ENCODE results near the gene DFFB.

GRCh38 chr1:3891329-3891865 lies 34.1 kb downstream of the DFFB start:
- TF ChIP-seq POLR2A (IDR thresholded peaks at IDR 0.05) (no peak), CTCF (IDR thresholded peaks at IDR 0.05) (no peak)
